ENCODE data around the gene FREM1.

The FREM1 gene

GRCh38 chr9:14811844-14812243 is 98.4 kb downstream of the FREM1 start:
- no peak for DNase-seq (ENCODE audit: low spot score)
- no peak overlapping the region for H3K4me3 ChIP-seq
- no peak overlapping the region for H3K27ac ChIP-seq
- no peak for TF ChIP-seq CTCF (IDR thresholded peaks at IDR 0.05)

DNA sequence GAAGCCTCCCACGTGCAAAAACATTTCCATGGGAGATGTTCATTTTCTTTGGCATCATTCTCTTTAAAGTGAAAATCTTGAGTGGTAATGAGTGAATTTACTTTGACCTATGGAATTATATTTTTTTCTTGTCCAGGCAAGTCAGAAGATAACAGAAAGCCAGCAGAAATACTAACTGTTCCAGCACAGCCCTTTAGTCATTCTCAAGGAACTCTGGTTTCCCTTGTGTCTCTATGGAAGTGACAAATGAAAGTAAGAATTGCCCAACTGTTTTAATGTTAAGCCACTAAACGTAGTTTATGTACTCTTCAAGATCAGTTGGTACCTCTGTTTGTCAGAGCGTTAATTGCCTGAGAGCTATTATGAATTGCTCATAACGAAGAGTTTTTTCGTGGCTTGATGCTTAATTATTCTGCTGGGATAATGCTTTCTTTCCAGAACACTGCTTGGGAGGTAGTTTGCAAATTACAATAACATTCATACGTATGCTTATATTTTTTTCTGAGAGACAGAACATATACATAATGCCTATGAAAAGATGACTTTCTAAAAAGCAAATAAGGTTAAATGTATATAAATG is 103.2 kb downstream of the FREM1 start:
- no peak overlapping the region for H3K27ac ChIP-seq
- no peak for TF ChIP-seq CTCF (IDR thresholded peaks at IDR 0.05)
- DNase-seq (ENCODE audit: low spot score): no peak
- no peak overlapping the region for H3K4me3 ChIP-seq

DNA sequence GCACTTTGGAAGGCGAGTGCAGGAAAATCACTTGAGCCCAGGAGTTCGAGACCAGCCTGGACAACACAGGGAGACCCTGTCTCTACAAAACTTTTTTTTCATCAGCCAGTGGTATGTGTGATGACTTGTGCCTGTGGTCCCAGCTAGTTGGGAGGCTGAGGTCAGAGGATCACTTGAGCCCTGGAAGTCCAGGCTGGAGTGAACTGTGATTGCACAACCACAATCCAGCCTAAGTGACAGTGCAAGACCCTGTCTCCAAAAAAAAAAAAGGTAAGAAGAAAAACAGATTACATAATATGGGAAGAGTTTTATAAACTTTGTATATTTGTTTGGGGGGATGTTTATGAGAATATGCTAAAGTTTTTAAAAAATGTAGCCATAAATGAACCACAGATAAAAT is 111.2 kb downstream of the FREM1 start:
- TF ChIP-seq CTCF (IDR thresholded peaks at IDR 0.05): no peak
- no peak for DNase-seq (ENCODE audit: low spot score)
- no peak overlapping the region for H3K27ac ChIP-seq

GRCh38 chr9:14797435-14797834 is 112.8 kb downstream of the FREM1 start:
- H3K4me3 ChIP-seq: no peak overlapping the region
- TF ChIP-seq CTCF (IDR thresholded peaks at IDR 0.05): no peak
- H3K27ac ChIP-seq: no peak overlapping the region
- no peak for DNase-seq (ENCODE audit: low spot score)

More for the DNA sequence above, 111.2 kb downstream of the FREM1 start:
- H3K4me3 ChIP-seq: no peak overlapping the region

- DNase-seq (ENCODE audit: low spot score): no peak
- TF ChIP-seq CTCF (IDR thresholded peaks at IDR 0.05): no peak
- Histone ChIP-seq H3K27ac (no peak overlapping the region), H3K4me3 (no peak overlapping the region)
Observed at GRCh38 chr9:14793389-14793788, 116.8 kb downstream of the FREM1 start.

DNA sequence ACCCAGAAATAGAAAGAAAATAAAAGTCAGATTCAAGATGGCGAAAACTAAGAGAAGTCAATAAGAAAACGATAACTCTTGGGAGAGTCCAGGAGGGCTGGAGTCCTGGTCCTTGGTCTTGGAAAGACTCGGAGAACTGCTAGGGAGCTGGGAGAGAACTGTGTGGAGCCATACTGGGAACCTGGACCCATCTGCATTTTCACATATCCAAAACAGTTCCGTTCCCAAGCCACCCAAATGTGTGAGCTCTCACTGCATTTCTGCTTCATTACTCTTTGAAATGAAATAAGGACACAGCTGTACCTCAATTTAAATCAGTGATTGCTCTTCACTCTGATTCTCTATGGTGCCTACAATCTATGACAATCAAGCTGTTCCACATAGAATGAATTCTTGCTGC is 119.6 kb downstream of the FREM1 start:
- no peak overlapping the region for H3K27ac ChIP-seq
- H3K4me3 ChIP-seq: no peak overlapping the region
- no peak for DNase-seq (ENCODE audit: low spot score)
- TF ChIP-seq CTCF (IDR thresholded peaks at IDR 0.05): no peak

DNA sequence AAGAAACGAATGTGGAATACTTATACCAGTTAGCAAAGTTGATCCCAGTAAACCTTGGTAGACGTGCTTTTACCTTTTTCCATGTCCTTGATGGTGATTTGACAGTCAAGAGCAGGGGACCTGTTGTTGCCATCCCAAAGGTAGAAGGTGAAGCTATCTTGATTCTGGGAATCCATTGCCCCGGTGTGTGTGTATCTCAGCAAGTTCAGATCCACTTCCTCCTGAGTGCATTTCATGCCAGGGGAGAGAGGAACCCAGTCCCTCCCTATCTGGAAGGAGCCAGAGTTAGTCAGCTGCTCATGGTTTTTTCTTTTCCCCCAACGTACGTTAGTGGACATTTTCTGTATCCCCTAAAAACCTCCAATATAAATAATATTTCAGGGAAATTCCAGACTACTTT is 121.4 kb downstream of the FREM1 start:
- Histone ChIP-seq H3K27ac (no peak overlapping the region), H3K4me3 (no peak overlapping the region)
- TF ChIP-seq CTCF (IDR thresholded peaks at IDR 0.05): peak; percentile 12
- DNase-seq (ENCODE audit: low spot score): no peak

All from coronary artery (tissue), 2 donors.